Measurements from ENCODE around the gene FRMD8. TPM values are rescaled to one million over a fixed set of nuclear protein-coding genes. Genes with fewer than 3 reads are reported as not detected.

Gene FRMD8
- polyA plus RNA-seq, 1 donor from 2014 or later = 22.2 TPM

- TF ChIP-seq EP300 (conservative IDR thresholded peaks at IDR 0.05; ENCODE audit: poor library complexity, severe bottlenecking) (no peak), POLR2AphosphoS5 (IDR thresholded peaks at IDR 0.05) (peak; percentile 25), REST (IDR thresholded peaks at IDR 0.05; ENCODE audit: borderline replicate concordance) (peak; percentile 26), SMC3 (conservative IDR thresholded peaks at IDR 0.05; ENCODE audit: poor library complexity) (peak; percentile 36)
- no peaks in the 10 kb centered on the region for H3F3A ChIP-seq (ENCODE audit: insufficient read depth, low read length, poor library complexity, severe bottlenecking)
- H2AFZ ChIP-seq (ENCODE audit: low read depth, low read length) = peak overlapping the region; percentile 21
- no peaks in the 10 kb centered on the region for H3K27me3 ChIP-seq (ENCODE audit: insufficient read depth, low read depth, low read length)
- no peaks in the 10 kb centered on the region for H3K36me3 ChIP-seq (ENCODE audit: insufficient read depth, low read length)
- H3K4me2 ChIP-seq (ENCODE audit: low read length) = peak overlapping the region; percentile 44
- no peaks in the 10 kb centered on the region for H3K9me2 ChIP-seq (ENCODE audit: insufficient read depth, low read length)
- no peaks in the 10 kb centered on the region for H3K9me3 ChIP-seq (ENCODE audit: low read length)
- peaks cover 91% of the 10 kb centered on the region for H3K79me2 ChIP-seq (replicated peaks; ENCODE audit: insufficient read depth, low read length)
- peak overlapping the region; percentile 43 for H3K27ac ChIP-seq (ENCODE audit: low read length)
- no peaks in the 10 kb centered on the region for H4K20me1 ChIP-seq (ENCODE audit: insufficient read depth)
- H3K4me3 ChIP-seq (ENCODE audit: low read length) = peak overlapping the region; percentile 57
- peak overlapping the region; percentile 61 for H3K9ac ChIP-seq (ENCODE audit: low read length)
Observed at GRCh38 chr11:65418681-65419459, 32.4 kb downstream of the FRMD8 start.

GRCh38 chr11:65419460-65419771 lies 33.0 kb downstream of the FRMD8 start:
- peak overlapping the region; percentile 57 for H3K4me3 ChIP-seq (ENCODE audit: low read length)
- no peak for TF ChIP-seq CTCF (IDR thresholded peaks at IDR 0.05; ENCODE audit: poor library complexity, severe bottlenecking)
- TF ChIP-seq EP300 (conservative IDR thresholded peaks at IDR 0.05; ENCODE audit: poor library complexity, severe bottlenecking) = no peak
- TF ChIP-seq SMC3 (conservative IDR thresholded peaks at IDR 0.05; ENCODE audit: poor library complexity) = no peak
- TF ChIP-seq POLR2AphosphoS5 (IDR thresholded peaks at IDR 0.05) = no peak
- no peak for TF ChIP-seq TAF1 (IDR thresholded peaks at IDR 0.05; ENCODE audit: low read depth)
- TF ChIP-seq RAD21 (conservative IDR thresholded peaks at IDR 0.05) = no peak
- no peak for TF ChIP-seq MXI1 (conservative IDR thresholded peaks at IDR 0.05; ENCODE audit: poor library complexity, severe bottlenecking)
- TF ChIP-seq EZH2 (IDR thresholded peaks at IDR 0.05; ENCODE audit: borderline replicate concordance, insufficient read depth, low read length, poor library complexity, severe bottlenecking) = no peak
- no peak for TF ChIP-seq REST (IDR thresholded peaks at IDR 0.05; ENCODE audit: borderline replicate concordance)
- H2AFZ ChIP-seq (ENCODE audit: low read depth, low read length) = peak overlapping the region; percentile 21

More at GRCh38 chr11:65419460-65419771, 33.0 kb downstream of the FRMD8 start:
- Histone ChIP-seq H3K27ac (ENCODE audit: low read length) (peak overlapping the region; percentile 43), H3K36me3 (ENCODE audit: insufficient read depth, low read length) (no peaks in the 10 kb centered on the region), H3K4me2 (ENCODE audit: low read length) (peak overlapping the region; percentile 44), H3K79me2 (replicated peaks; ENCODE audit: insufficient read depth, low read length) (peaks cover 96% of the 10 kb centered on the region), H3K9me3 (ENCODE audit: low read length) (no peaks in the 10 kb centered on the region), H3K9ac (ENCODE audit: low read length) (peak overlapping the region; percentile 61), H3K9me2 (ENCODE audit: insufficient read depth, low read length) (no peaks in the 10 kb centered on the region), H3F3A (ENCODE audit: insufficient read depth, low read length, poor library complexity, severe bottlenecking) (no peaks in the 10 kb centered on the region), H4K20me1 (ENCODE audit: insufficient read depth) (no peaks in the 10 kb centered on the region), H3K27me3 (ENCODE audit: insufficient read depth, low read depth, low read length) (no peaks in the 10 kb centered on the region)

Measured in neural cell (in vitro differentiated cells).